ENCODE data around the gene GPR155. TPM values are rescaled to one million over a fixed set of nuclear protein-coding genes. Genes with fewer than 3 reads are reported as not detected.

The GPR155 gene
- total RNA-seq, 4 donors from 2014 or later: 2.1 to 9.9 (median 3.6) TPM

- no peak for DNase-seq
- no peaks in the 10 kb centered on the region for H3K9me3 ChIP-seq
- peaks cover 0 to 71% (median 0%) of the 10 kb centered on the region in 3 donors for H3K36me3 ChIP-seq
- no peaks in the 10 kb centered on the region for H3K27me3 ChIP-seq
- no peak for TF ChIP-seq POLR2A (IDR thresholded peaks at IDR 0.05)
- TF ChIP-seq, protein P1, sequence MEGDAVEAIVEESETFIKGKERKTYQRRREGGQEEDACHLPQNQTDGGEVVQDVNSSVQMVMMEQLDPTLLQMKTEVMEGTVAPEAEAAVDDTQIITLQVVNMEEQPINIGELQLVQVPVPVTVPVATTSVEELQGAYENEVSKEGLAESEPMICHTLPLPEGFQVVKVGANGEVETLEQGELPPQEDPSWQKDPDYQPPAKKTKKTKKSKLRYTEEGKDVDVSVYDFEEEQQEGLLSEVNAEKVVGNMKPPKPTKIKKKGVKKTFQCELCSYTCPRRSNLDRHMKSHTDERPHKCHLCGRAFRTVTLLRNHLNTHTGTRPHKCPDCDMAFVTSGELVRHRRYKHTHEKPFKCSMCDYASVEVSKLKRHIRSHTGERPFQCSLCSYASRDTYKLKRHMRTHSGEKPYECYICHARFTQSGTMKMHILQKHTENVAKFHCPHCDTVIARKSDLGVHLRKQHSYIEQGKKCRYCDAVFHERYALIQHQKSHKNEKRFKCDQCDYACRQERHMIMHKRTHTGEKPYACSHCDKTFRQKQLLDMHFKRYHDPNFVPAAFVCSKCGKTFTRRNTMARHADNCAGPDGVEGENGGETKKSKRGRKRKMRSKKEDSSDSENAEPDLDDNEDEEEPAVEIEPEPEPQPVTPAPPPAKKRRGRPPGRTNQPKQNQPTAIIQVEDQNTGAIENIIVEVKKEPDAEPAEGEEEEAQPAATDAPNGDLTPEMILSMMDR (IDR thresholded peaks at IDR 0.05): no peak
- H3K4me1 ChIP-seq: peaks cover 0 to 6% (median 0%) of the 10 kb centered on the region in 3 donors
- intact Hi-C loops (cut with DNase I): no loop called here
- no peak overlapping the region for H3K4me3 ChIP-seq
- WGBS, 2 donors: 93 to 96% methylated on average over 2 of the region's 2 CpGs
- H3K27ac ChIP-seq: no peak overlapping the region
These were observed 37.8 kb downstream of the GPR155 start for GRCh38 chr2:174449033-174449432.

DNA sequence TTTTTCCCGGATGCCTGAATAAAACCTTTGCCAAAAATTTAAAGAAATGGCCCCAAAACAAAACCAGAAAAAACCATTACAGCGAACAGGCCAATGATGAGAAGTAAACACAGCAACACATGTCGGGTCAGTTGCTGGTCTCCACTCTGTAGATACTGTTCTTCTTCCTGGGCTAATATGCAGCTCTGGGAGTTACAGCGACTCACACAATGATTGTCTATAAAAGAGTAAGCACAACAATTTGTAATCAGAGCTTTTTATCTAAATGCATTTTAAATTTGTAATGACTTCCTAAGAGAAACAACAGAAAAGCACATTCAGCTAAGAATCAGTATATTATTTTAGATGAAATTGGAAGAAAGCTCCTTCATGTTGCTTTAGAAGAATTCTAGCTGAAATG lies 40.3 kb downstream of the GPR155 start:
- TF ChIP-seq, protein P1 (IDR thresholded peaks at IDR 0.05): no peak
- no peak for TF ChIP-seq POLR2A (IDR thresholded peaks at IDR 0.05)
- H3K36me3 ChIP-seq: peaks cover 0 to 75% (median 0%) of the 10 kb centered on the region in 3 donors
- WGBS, 2 donors: 83 to 89% methylated on average over 4 of the region's 4 CpGs
- no peak for DNase-seq
- intact Hi-C loops (cut with DNase I): no loop called here
- H3K27me3 ChIP-seq: no peaks in the 10 kb centered on the region
- H3K27ac ChIP-seq: no peak overlapping the region
- no peaks in the 10 kb centered on the region for H3K9me3 ChIP-seq
- H3K4me1 ChIP-seq: peaks cover 0 to 12% (median 0%) of the 10 kb centered on the region in 3 donors
- no peak overlapping the region for H3K4me3 ChIP-seq

DNA sequence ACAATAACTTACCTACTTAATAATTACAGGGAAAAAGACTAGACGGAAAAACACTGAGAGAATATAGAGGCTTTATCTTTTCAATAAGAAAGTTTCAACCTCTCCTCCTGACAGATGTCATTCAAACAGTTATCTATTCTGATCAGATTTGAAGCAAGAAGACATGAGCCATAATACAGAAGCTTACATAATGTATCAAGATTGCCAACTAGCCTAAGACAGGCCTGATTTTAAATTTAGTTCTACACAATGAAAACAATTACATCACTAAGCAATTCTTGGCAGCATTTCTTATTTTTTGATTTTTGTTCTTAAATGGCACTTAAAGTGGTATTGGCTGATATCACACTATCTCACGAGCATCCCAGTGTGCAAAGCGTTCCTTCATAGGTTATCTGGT lies 41.6 kb downstream of the GPR155 start:
- H3K4me1 ChIP-seq: peaks cover 0 to 12% (median 0%) of the 10 kb centered on the region in 3 donors
- no peak for TF ChIP-seq POLR2A (IDR thresholded peaks at IDR 0.05)
- TF ChIP-seq, protein P1 (IDR thresholded peaks at IDR 0.05): no peak
- DNase-seq: no peak
- H3K27ac ChIP-seq: no peak overlapping the region
- 72 to 79% methylated on average over 3 of the region's 3 CpGs for WGBS, 2 donors
- H3K27me3 ChIP-seq: no peaks in the 10 kb centered on the region
- H3K4me3 ChIP-seq: no peak overlapping the region
- peaks cover 0 to 71% (median 0%) of the 10 kb centered on the region in 3 donors for H3K36me3 ChIP-seq
- H3K9me3 ChIP-seq: no peaks in the 10 kb centered on the region
- intact Hi-C loops (cut with DNase I): no loop called here

GRCh38 chr2:174444761-174445160 lies 42.1 kb downstream of the GPR155 start:
- 72 to 75% methylated on average over 6 of the region's 6 CpGs for WGBS, 2 donors

More at GRCh38 chr2:174444761-174445160, 42.1 kb downstream of the GPR155 start:
- Histone ChIP-seq H3K27me3 (no peaks in the 10 kb centered on the region), H3K9me3 (no peaks in the 10 kb centered on the region), H3K4me1 (peaks cover 0 to 12% (median 0%) of the 10 kb centered on the region in 3 donors), H3K4me3 (no peak overlapping the region), H3K27ac (no peak overlapping the region), H3K36me3 (peaks cover 0 to 70% (median 0%) of the 10 kb centered on the region in 3 donors)
- TF ChIP-seq, protein P1 (IDR thresholded peaks at IDR 0.05): no peak
- TF ChIP-seq POLR2A (IDR thresholded peaks at IDR 0.05): no peak
- intact Hi-C loops (cut with DNase I): no loop called here
- DNase-seq: no peak
